PC-9 (cell line): ENCODE measurements around the gene CLCA1. TPM values are rescaled to one million over a fixed set of nuclear protein-coding genes. Genes with fewer than 3 reads are reported as not detected.

Experiments used
- BruUV-seq: library from RNA; stranded (reverse); fragments of 400-500 nt; replicated peaks from 2 replicates; lab custom pipeline; 2021; lab: Mats Ljungman, UMichigan
- CTCF ChIA-PET: fragments of 300-600 bp; sonication (Branson Sonifier 250); formaldehyde crosslinking; loops from one replicate; lab custom pipeline; 2022; ENCODE audit warnings: antibody characterized with exemption; lab: Charles Lee
- POLR2A ChIA-PET: fragments of 300-600 bp; sonication (Branson Sonifier 250); formaldehyde crosslinking; loops from one replicate; lab custom pipeline; 2022; ENCODE audit warnings: antibody characterized with exemption; ENCODE audit not compliant: unreplicated experiment; lab: Charles Lee
- DNase-seq, 2 experiments: peaks; one replicate each; pipeline versions ENCODE4 v3.0.0 to v3.0.0-alpha.2; 2015 to 2022; ENCODE audit warnings: mixed read lengths in 1 of 2
- H2AFZ ChIP-seq: fragments of 200-600 bp; sonication (generic); 2 replicates; pipeline ENCODE4 v1.8.1; 2017; ENCODE audit warnings: antibody characterized with exemption
- H3F3A ChIP-seq: fragments of 200-600 bp; sonication (generic); 2 replicates; pipeline ENCODE4 v1.8.1; 2017; ENCODE audit warnings: antibody characterized with exemption, mild to moderate bottlenecking, low read depth; ENCODE audit not compliant: insufficient read depth
- H3K27ac ChIP-seq: fragments of 200-600 bp; sonication (generic); 2 replicates; pipeline ENCODE4 v1.6.1; 2016; ENCODE audit warnings: mixed run types
- H3K27me3 ChIP-seq: fragments of 200-600 bp; sonication (generic); 2 replicates; pipeline ENCODE4 v1.6.1; 2016; ENCODE audit warnings: low read depth, mixed run types; ENCODE audit not compliant: insufficient read depth
- H3K36me3 ChIP-seq: fragments of 200-600 bp; sonication (generic); 2 replicates; pipeline ENCODE4 v1.6.1; 2016; ENCODE audit warnings: low read depth, mixed run types
- H3K4me1 ChIP-seq: fragments of 200-600 bp; sonication (generic); replicated peaks from 2 replicates; pipeline ENCODE4 v1.6.1; 2016; ENCODE audit warnings: mixed run types; ENCODE audit not compliant: insufficient read depth
- H3K4me2 ChIP-seq: fragments of 200-600 bp; sonication (generic); 2 replicates; pipeline ENCODE4 v1.6.1; 2017; ENCODE audit warnings: mixed run types
- H3K4me3 ChIP-seq: fragments of 200-600 bp; sonication (generic); 2 replicates; pipeline ENCODE4 v1.6.1; 2016; ENCODE audit warnings: mixed run types
- H3K79me2 ChIP-seq: fragments of 200-600 bp; sonication (generic); 2 replicates; pipeline ENCODE4 v1.6.1; 2017; ENCODE audit warnings: low read depth, mixed run types
- H3K9me2 ChIP-seq: fragments of 200-600 bp; sonication (generic); 2 replicates; pipeline ENCODE4 v1.8.1; 2017; ENCODE audit warnings: mild to moderate bottlenecking; ENCODE audit not compliant: insufficient read depth
- H3K9me3 ChIP-seq: fragments of 200-600 bp; sonication (generic); 2 replicates; pipeline ENCODE4 v1.8.1; 2016; ENCODE audit warnings: low read depth; ENCODE audit not compliant: insufficient read depth
- H4K20me1 ChIP-seq: fragments of 200-600 bp; sonication (generic); 2 replicates; pipeline ENCODE4 v1.8.1; 2017; ENCODE audit not compliant: insufficient read depth
- CTCF ChIP-seq: fragments of 200-600 bp; sonication (generic); conservative IDR thresholded peaks from 2 replicates; pipeline ENCODE4 v1.6.1; 2017; ENCODE audit warnings: mixed run types, antibody characterized with exemption, mild to moderate bottlenecking, moderate library complexity
- EZH2 ChIP-seq: fragments of 200-600 bp; sonication (generic); IDR thresholded peaks from 2 replicates; pipeline ENCODE4 v1.8.0; 2017; ENCODE audit warnings: antibody characterized with exemption, low read depth
- intact Hi-C: fragments of 100-400 bp; cut with micrococcal nuclease; formaldehyde crosslinking; loops from one replicate; pipeline ENCODE4 v1.10.0; 2022; ENCODE audit not compliant: unreplicated experiment
- total RNA-seq: library from RNA; stranded (reverse); gene quantifications from 2 replicates; pipeline ENCODE4 v1.2.3, GENCODE V29; 2021

Gene CLCA1
- total RNA-seq, 1 experiment from 2014 or later, result not detected

- no peaks in the 10 kb centered on the region for H3K36me3 ChIP-seq
- H3K9me2 ChIP-seq, result no peaks in the 10 kb centered on the region
- no peak overlapping the region for H3K4me2 ChIP-seq
- no peak for DNase-seq
- intact Hi-C loops, result no loop called here
- ChIA-PET POLR2A (no interaction called here), CTCF (no interaction called here)
- H2AFZ ChIP-seq, result no peak overlapping the region
- no peaks in the 10 kb centered on the region for H4K20me1 ChIP-seq
- no TSS peak for BruUV-seq
- no peaks in the 10 kb centered on the region for H3K27me3 ChIP-seq
- no peaks in the 10 kb centered on the region for H3F3A ChIP-seq
- no peaks in the 10 kb centered on the region for H3K79me2 ChIP-seq
- no peaks in the 10 kb centered on the region for H3K4me1 ChIP-seq
- TF ChIP-seq CTCF (no peak), EZH2 (no peak)
- H3K27ac ChIP-seq, result no peak overlapping the region
- H3K4me3 ChIP-seq, result no peak overlapping the region
- no peaks in the 10 kb centered on the region for H3K9me3 ChIP-seq
These were observed 9.0 kb downstream of the CLCA1 start for GRCh38 chr1:86477682-86478081.

GRCh38 chr1:86478416-86479156, 9.9 kb downstream of the CLCA1 start:
- Histone ChIP-seq H3K4me3 (no peak overlapping the region), H3K79me2 (no peaks in the 10 kb centered on the region), H3F3A (no peaks in the 10 kb centered on the region), H3K4me2 (no peak overlapping the region), H2AFZ (no peak overlapping the region), H3K27me3 (no peaks in the 10 kb centered on the region), H3K36me3 (no peaks in the 10 kb centered on the region), H3K4me1 (no peaks in the 10 kb centered on the region), H3K27ac (no peak overlapping the region), H3K9me3 (no peaks in the 10 kb centered on the region), H3K9me2 (no peaks in the 10 kb centered on the region), H4K20me1 (no peaks in the 10 kb centered on the region)
- ChIA-PET POLR2A (interaction anchor here (0.6 kb wide), 1 partner anchor 32 kb away, joined by 7 read pairs; no protein-coding TSS in a partner anchor), CTCF (no interaction called here)
- TF ChIP-seq CTCF, result no peak
- no peak for TF ChIP-seq EZH2
- DNase-seq, result no peak
- BruUV-seq, result no TSS peak
- intact Hi-C loops, result no loop called here

- Histone ChIP-seq H3K4me3 (no peak overlapping the region), H3K27me3 (no peaks in the 10 kb centered on the region), H3K4me2 (no peak overlapping the region), H3K27ac (no peak overlapping the region), H3K79me2 (no peaks in the 10 kb centered on the region), H3K9me2 (no peaks in the 10 kb centered on the region), H4K20me1 (no peaks in the 10 kb centered on the region), H3K36me3 (no peaks in the 10 kb centered on the region), H2AFZ (no peak overlapping the region), H3K9me3 (no peaks in the 10 kb centered on the region), H3F3A (no peaks in the 10 kb centered on the region), H3K4me1 (no peaks in the 10 kb centered on the region)
- POLR2A ChIA-PET, result no interaction called here
- TF ChIP-seq CTCF (no peak), EZH2 (no peak)
- intact Hi-C loops, result no loop called here
- no peak for DNase-seq
- CTCF ChIA-PET, result no interaction called here
- BruUV-seq, result no TSS peak
These were observed 13.2 kb downstream of the CLCA1 start for GRCh38 chr1:86481966-86482365.
